ENCODE results near the gene FGFR3. TPM values are rescaled to one million over a fixed set of nuclear protein-coding genes. Genes with fewer than 3 reads are reported as not detected.

Gene FGFR3
- total RNA-seq, result 1 to 10 TPM; 2.1 to 2.4 TPM
- long read RNA-seq, donor 1, partial matches to known transcripts, result 2 of 3 reads
- long read RNA-seq, donor 1, other reads (novel, unspliced or antisense), result 1 of 3 reads
- long read RNA-seq, donor 2, partial matches to known transcripts, result 2 of 2 reads
- long read RNA-seq, donor 2, other reads (novel, unspliced or antisense), result 0 of 2 reads

- no peak for DNase-seq (ENCODE audit: low spot score)
- intact Hi-C loops (cut with DNase I), result no loop called here
These were observed at the start of gene FGFR3 for GRCh38 chr4:1792832-1793495. Gene FGFR3 (plus strand): TSS chr4:1793293. CDS start chr4:1793935, 642 bp downstream.

- intact Hi-C loops (cut with DNase I), result no loop called here
- DNase-seq (ENCODE audit: low spot score), result no peak
These were observed 49.5 kb upstream of the FGFR3 start for GRCh38 chr4:1743551-1743950.

- intact Hi-C loops (cut with DNase I), result no loop called here
- no peak for DNase-seq (ENCODE audit: low spot score)
These were observed 49.1 kb upstream of the FGFR3 start for GRCh38 chr4:1743975-1744374.

- no peak for DNase-seq (ENCODE audit: low spot score)
- intact Hi-C loops (cut with DNase I), result no loop called here
These were observed 48.5 kb upstream of the FGFR3 start for GRCh38 chr4:1744552-1744951.

- DNase-seq (ENCODE audit: low spot score), result no peak
- intact Hi-C loops (cut with DNase I), result loop anchor here (5.0 kb wide), 2 partner anchors 62 to 152 kb away; no protein-coding TSS in a partner anchor
These were observed 47.9 kb upstream of the FGFR3 start for GRCh38 chr4:1745165-1745564.

- intact Hi-C loops (cut with DNase I), result loop anchor here (5.0 kb wide), 2 partner anchors 62 to 152 kb away; no protein-coding TSS in a partner anchor
- DNase-seq (ENCODE audit: low spot score), result no peak
These were observed 47.4 kb upstream of the FGFR3 start for GRCh38 chr4:1745697-1746096.

GRCh38 chr4:1746265-1746691 is 46.8 kb upstream of the FGFR3 start:
- DNase-seq (ENCODE audit: low spot score), result peak; percentile 89
- intact Hi-C loops (cut with DNase I), result loop anchor here (5.0 kb wide), 2 partner anchors 61 to 151 kb away; no protein-coding TSS in a partner anchor

GRCh38 chr4:1746919-1747602 is 46.0 kb upstream of the FGFR3 start:
- no peak for DNase-seq (ENCODE audit: low spot score)
- intact Hi-C loops (cut with DNase I), result loop anchor here (5.0 kb wide), 2 partner anchors 60 to 150 kb away; no protein-coding TSS in a partner anchor

GRCh38 chr4:1747603-1747967 is 45.5 kb upstream of the FGFR3 start:
- intact Hi-C loops (cut with DNase I), result loop anchor here (5.0 kb wide), 2 partner anchors 60 to 150 kb away; no protein-coding TSS in a partner anchor
- no peak for DNase-seq (ENCODE audit: low spot score)

GRCh38 chr4:1748465-1748995 is 44.6 kb upstream of the FGFR3 start:
- intact Hi-C loops (cut with DNase I), result loop anchor here (5.0 kb wide), 2 partner anchors 59 to 149 kb away; no protein-coding TSS in a partner anchor
- DNase-seq (ENCODE audit: low spot score), result peak; percentile 92

- no peak for DNase-seq (ENCODE audit: low spot score)
- intact Hi-C loops (cut with DNase I), result loop anchor here (5.0 kb wide), 2 partner anchors 58 to 148 kb away; no protein-coding TSS in a partner anchor
These were observed 43.7 kb upstream of the FGFR3 start for GRCh38 chr4:1749370-1749769.

- no peak for DNase-seq (ENCODE audit: low spot score)
- intact Hi-C loops (cut with DNase I), result loop anchor here (5.0 kb wide), 2 partner anchors 57 to 147 kb away; no protein-coding TSS in a partner anchor
These were observed 43.3 kb upstream of the FGFR3 start for GRCh38 chr4:1749826-1750225.

GRCh38 chr4:1750381-1751154 is 42.5 kb upstream of the FGFR3 start:
- intact Hi-C loops (cut with DNase I), result no loop called here

GRCh38 chr4:1751155-1751918 is 41.8 kb upstream of the FGFR3 start:
- intact Hi-C loops (cut with DNase I), result no loop called here
- no peak for DNase-seq (ENCODE audit: low spot score)

More at GRCh38 chr4:1750381-1751154, 42.5 kb upstream of the FGFR3 start:
- no peak for DNase-seq (ENCODE audit: low spot score)

GRCh38 chr4:1751919-1752283 is 41.2 kb upstream of the FGFR3 start:
- intact Hi-C loops (cut with DNase I), result no loop called here
- no peak for DNase-seq (ENCODE audit: low spot score)

- intact Hi-C loops (cut with DNase I), result no loop called here
- no peak for DNase-seq (ENCODE audit: low spot score)
These were observed 40.6 kb upstream of the FGFR3 start for GRCh38 chr4:1752284-1753041.

- DNase-seq (ENCODE audit: low spot score), result no peak
- intact Hi-C loops (cut with DNase I), result no loop called here
These were observed 39.8 kb upstream of the FGFR3 start for GRCh38 chr4:1753294-1753696.

Data from posterior vena cava (tissue), 2 donors.